HG03575 (cell line): ENCODE results near the gene MYO3B.
"Not testable (repeated sequence)": the region's sequence is repeated elsewhere in the genome, so short reads cannot be mapped to it uniquely, and the experiment has no call there.

ENCODE experiments used
- ATAC-seq: cut with Tn5 transposase; IDR thresholded peaks from one replicate; pipeline ENCODE4 v1.9.1; 2021; ENCODE audit not compliant: unreplicated experiment, insufficient number of reproducible peaks, low FRiP score; ENCODE audit errors: extremely low read depth

MYO3B gene

DNA sequence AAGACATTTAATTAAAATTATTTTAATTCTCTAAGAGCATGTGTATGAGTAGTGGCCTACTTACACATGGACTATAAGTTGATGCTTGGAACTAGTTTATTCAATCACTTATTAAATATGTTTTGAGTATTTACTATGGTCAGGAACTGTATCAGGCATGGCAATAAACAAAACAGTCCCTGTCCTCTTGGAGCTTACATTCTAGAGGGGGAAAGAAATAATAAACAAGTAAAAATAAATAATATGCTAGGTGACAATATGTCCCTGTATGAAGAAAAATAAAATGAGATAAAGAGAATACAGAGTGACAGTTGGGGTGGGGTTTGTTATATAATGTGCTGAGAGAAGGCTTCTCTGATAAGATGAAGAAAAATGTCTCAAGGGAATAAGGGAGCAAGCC is 74.5 kb downstream of the MYO3B start:
- ATAC-seq: no peak

- no peak for ATAC-seq
These were observed 75.8 kb downstream of the MYO3B start for GRCh38 chr2:170253721-170254230.

- ATAC-seq: no peak
These were observed 76.4 kb downstream of the MYO3B start for GRCh38 chr2:170254293-170254732.

- no peak for ATAC-seq
These were observed 77.2 kb downstream of the MYO3B start for GRCh38 chr2:170255137-170255536.

GRCh38 chr2:170255971-170256370 is 78.0 kb downstream of the MYO3B start:
- ATAC-seq: no peak

DNA sequence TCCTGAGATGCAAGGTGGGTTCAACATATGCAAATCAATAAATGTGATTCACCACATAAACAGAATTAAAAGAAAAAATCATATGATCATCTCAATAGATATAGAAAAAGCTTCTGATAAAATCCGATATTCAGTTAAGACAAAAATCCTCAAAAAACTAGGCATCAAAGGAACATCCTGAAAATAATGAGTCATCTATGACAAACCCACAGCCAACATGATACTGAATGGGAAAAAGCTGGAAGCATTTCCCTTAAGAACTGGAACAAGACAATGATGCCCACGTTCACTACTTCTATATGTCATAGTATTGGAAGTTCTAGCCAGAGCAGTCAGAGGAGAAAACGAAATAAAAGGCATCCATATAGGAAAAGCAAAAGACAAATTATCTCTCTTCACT is 80.4 kb downstream of the MYO3B start:
- ATAC-seq: no peak

- no peak for ATAC-seq
These were observed 82.2 kb downstream of the MYO3B start for GRCh38 chr2:170260188-170260587.

GRCh38 chr2:170261566-170261965 is 83.6 kb downstream of the MYO3B start:
- ATAC-seq: no peak

- ATAC-seq: no peak
These were observed 84.4 kb downstream of the MYO3B start for GRCh38 chr2:170262343-170262742.

GRCh38 chr2:170262806-170263205 is 84.9 kb downstream of the MYO3B start:
- ATAC-seq: no peak

DNA sequence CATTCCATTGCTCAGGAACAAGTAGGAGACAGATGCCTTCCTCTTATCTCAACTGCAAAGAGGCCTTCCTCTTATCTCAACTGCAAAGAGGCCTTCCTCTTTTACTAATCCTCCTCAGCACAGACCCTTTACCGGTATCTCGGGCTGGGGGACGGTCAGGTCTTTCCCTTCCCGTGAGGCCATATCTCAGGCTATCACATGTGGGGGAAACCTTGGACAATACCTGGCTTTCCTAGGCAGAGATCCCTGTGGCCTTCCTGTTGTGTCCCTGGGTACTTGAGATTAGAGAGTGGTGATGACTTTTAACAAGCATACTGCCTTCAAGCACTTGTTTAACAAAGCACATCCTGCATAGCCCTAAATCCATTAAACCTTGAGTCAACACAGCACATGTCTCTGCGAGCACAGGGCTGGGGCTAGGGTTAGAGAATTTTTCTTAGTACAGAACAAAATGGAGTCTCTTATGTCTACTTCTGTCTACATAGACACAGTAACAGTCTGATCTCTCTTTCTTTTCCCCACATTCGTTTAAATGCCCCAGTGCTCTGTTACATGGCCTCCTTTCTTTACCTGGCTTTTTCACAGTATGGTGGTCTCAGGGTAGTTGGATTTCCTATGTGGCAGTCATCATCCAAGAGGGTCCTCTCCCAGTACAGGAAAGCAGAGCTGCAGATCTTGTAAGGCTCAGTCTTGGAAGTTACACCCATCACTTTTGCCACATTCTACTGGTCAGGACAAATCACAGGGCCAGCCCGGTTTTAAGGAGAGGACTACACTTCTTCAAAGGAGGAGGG is 86.0 kb downstream of the MYO3B start:
- not testable (repeated sequence) for ATAC-seq

GRCh38 chr2:170264522-170264860 is 86.5 kb downstream of the MYO3B start:
- no peak for ATAC-seq

DNA sequence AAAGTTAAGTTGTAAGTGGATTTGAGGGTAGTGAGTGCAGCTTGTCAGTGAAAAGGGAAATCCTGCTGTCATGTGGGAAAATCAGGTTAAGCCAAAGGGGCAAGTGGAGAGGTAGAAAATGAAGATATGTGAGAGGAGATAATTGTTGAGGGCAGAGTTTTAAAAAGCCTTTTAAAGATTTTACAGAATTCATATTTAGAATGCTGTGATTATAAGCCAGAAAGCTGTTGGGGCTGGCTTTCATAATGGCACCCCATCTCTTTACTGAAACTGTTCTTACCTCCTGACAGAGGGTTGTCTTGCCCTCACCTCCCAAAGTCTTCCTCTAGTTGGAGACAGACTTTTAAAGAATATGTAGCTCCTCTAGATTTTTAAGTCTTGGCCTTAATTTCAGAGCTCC is 86.9 kb downstream of the MYO3B start:
- ATAC-seq: no peak

DNA sequence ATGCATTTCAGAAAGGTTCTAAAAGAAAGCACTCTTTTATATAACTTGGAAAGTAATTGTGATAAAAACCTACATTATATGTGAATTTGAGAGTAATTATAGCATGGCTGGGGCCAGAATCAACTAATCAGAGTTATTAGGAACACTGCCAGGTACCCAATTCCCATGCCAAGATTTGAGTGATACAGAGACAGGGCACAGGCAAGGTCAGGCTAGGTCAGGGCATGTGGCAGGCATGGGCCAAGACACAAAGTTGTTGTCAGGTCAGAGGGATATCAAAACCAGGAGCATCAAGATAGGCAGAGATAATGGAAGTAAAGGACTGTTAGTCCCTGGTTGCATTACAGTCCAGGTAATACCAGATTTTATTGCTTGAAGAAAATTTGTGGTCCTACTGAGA is 87.4 kb downstream of the MYO3B start:
- no peak for ATAC-seq

DNA sequence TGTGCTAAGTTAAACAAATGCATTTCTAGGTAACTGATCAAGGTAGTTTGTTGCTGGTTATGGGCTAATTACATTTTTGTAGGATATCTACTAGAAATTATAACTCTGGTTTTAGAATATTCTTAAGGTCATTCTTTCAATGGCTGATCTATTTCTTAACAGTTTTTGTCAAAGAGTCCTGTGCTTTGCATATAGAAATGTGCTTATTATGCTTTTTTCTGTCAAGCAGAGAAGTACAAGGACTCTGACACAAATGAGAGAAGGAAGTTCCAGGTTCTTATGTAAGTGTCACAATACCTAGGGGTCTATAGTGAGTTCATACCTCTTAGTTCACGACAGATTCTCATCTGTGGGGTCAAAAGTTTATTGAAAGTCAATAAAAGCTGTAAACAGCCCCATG is 88.4 kb downstream of the MYO3B start:
- no peak for ATAC-seq

DNA sequence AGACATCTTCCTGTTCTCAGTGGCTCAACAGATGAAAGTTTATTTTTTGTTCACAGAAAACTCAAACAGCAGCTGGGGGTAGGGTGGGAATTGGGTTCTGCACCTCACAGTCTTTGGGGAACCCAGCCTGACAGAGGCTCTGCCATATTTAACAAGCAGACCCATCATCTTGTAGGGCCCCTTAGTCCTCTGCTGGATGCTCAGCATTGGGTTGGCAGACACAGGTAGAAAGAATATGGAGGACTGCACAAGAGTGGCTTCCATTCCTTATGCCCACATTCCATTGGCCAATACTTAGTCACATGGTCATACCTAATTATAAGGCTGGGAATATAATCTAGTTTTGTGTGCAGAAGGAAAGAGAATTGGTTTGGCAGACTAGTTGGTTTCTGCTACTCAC is 89.1 kb downstream of the MYO3B start:
- ATAC-seq: no peak

- no peak for ATAC-seq
These were observed 92.4 kb downstream of the MYO3B start for GRCh38 chr2:170270278-170270864.

DNA sequence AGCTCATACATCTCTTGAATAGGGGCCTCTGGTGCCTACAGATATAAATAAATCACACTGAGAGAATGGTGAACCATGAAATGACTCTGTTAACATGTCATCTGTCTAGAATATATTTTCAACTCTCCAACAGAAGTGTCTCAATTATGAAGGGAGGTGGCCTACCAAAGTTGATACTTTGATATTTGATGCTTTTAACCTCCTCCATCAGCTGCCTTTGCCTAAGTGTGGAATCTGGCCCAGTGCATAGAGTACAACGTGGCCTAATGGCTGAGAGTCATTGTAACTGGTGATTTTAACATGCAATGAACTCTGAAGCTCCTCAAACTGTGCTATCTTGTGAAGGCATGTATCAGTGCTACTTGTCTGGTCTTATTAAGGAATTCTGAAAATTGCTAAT is 93.4 kb downstream of the MYO3B start:
- no peak for ATAC-seq

- no peak for ATAC-seq
These were observed 98.1 kb downstream of the MYO3B start for GRCh38 chr2:170276056-170276455.

DNA sequence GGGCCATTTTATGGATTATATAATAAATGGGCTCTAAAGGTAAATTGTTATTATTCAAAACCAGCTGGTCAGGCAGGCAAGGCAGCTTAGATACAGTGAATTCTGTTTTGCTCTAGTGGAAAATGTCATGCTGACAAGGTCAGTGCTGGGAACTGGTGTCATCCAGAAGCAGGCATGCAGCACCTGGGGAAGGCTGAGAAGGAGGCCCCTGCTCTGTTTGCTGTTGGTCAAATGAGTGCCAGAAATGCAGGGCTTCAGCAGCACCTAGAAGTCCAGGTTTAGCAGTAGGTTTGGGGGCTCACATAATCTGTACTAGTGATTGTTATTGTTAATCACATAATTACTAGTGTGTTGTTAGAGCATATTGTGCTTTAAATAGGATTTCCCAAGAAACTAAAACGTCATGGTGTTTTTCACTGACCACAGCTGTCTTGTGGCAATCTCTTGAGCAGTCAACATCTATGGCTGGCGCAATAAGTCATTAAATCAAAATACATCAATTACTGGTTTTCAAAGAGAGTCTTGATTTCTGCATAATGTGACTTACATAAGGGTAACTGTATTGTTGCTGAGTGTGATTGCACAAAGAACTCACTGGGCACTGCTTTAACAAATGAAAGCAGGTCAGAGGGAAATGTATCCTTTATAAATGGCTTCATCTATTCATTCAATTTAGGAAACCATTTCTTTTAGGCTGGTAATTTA is 99.1 kb downstream of the MYO3B start:
- ATAC-seq: no peak
